ENCODE data around the gene PEX1. TPM values are rescaled to one million over a fixed set of nuclear protein-coding genes. Genes with fewer than 3 reads are reported as not detected.

PEX1 gene
- total and polyA plus RNA-seq, 9 of the 15 experiments (the other 6 are each of a cell fraction or from before 2014, with no cell fraction given): 9.4 to 32.2 (median 19.9) TPM

DNA sequence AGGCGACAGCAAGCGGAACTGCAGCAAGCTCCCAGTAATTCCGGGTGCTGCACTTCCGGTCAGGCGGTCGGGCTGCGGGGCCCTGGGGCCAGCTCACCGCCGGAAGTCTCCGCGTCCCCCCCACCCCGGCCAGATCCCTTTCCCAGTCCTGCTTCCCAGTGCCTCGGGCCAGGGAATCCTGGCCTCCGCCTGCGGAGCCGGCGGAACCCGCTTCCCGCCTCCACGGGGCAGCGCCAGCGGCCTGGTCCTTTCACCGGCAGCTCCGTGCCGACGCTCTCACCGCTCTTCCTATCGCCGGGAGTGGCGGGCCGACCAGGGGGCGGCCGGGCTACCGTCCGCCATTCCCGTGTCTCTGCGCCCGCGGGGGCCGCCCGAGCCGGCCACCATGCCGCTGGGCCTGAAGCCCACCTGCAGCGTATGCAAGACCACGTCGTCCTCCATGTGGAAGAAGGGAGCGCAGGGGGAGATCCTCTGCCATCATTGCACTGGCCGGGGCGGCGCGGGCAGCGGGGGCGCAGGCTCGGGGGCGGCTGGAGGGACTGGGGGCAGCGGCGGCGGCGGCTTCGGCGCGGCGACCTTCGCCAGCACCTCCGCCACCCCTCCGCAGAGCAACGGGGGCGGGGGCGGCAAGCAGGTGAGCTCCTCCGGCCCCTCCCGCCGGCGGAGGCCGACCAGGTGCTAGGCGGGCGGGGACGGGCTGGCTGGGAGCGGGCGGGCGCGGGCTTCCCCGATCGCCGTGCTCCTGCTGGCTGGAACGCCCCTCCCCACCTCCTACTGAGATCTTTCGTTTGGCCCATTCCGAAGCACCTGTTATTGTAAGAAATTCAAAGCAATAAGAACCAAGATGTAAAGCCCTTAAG lies 80.7 kb downstream of the PEX1 start, which contains the start of gene GATAD1 (continued):
- TF ChIP-seq CBX8 (IDR thresholded peaks at IDR 0.05; ENCODE audit: borderline replicate concordance, extremely low read depth, low read depth, low read length, poor library complexity, severe bottlenecking): no peak
- TF ChIP-seq ELF2 (CRISPR knock-in tag; IDR thresholded peaks at IDR 0.05): peak; percentile 81
- 0 out of 2 replicates have a peak, but pooled peaks have one; percentile 20 for TF ChIP-seq ZNF75A (CRISPR knock-in tag; IDR thresholded peaks at IDR 0.05)
- no peak for TF ChIP-seq CAMTA2 (CRISPR knock-in tag; conservative IDR thresholded peaks at IDR 0.05)
- no peak for TF ChIP-seq ZNF699 (CRISPR knock-in tag; IDR thresholded peaks at IDR 0.05; ENCODE audit: insufficient replicate concordance)
- TF ChIP-seq, protein P1, sequence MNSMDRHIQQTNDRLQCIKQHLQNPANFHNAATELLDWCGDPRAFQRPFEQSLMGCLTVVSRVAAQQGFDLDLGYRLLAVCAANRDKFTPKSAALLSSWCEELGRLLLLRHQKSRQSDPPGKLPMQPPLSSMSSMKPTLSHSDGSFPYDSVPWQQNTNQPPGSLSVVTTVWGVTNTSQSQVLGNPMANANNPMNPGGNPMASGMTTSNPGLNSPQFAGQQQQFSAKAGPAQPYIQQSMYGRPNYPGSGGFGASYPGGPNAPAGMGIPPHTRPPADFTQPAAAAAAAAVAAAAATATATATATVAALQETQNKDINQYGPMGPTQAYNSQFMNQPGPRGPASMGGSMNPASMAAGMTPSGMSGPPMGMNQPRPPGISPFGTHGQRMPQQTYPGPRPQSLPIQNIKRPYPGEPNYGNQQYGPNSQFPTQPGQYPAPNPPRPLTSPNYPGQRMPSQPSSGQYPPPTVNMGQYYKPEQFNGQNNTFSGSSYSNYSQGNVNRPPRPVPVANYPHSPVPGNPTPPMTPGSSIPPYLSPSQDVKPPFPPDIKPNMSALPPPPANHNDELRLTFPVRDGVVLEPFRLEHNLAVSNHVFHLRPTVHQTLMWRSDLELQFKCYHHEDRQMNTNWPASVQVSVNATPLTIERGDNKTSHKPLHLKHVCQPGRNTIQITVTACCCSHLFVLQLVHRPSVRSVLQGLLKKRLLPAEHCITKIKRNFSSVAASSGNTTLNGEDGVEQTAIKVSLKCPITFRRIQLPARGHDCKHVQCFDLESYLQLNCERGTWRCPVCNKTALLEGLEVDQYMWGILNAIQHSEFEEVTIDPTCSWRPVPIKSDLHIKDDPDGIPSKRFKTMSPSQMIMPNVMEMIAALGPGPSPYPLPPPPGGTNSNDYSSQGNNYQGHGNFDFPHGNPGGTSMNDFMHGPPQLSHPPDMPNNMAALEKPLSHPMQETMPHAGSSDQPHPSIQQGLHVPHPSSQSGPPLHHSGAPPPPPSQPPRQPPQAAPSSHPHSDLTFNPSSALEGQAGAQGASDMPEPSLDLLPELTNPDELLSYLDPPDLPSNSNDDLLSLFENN (IDR thresholded peaks at IDR 0.05; ENCODE audit: low read depth in 2 of 2, low read length in 2 of 2): peak in 1 of 2 experiments; percentile 70; a peak in 1 of 4 replicates
- no peak for TF ChIP-seq ZNF239 (CRISPR knock-in tag; IDR thresholded peaks at IDR 0.05)
- no peak for TF ChIP-seq ZNF561 (CRISPR knock-in tag; conservative IDR thresholded peaks at IDR 0.05)
- no peak for TF ChIP-seq POLR3A (IDR thresholded peaks at IDR 0.05; ENCODE audit: borderline replicate concordance, extremely low read depth, insufficient read depth, insufficient read length)
- peak in 1 of 2 experiments; percentile 81; a peak in 2 of 4 replicates for TF ChIP-seq TEAD1 (CRISPR knock-in tag; IDR thresholded peaks at IDR 0.05)
- no peak for TF ChIP-seq FOXJ3 (CRISPR knock-in tag; IDR thresholded peaks at IDR 0.05)
- TF ChIP-seq TEAD4 (IDR thresholded peaks at IDR 0.05; ENCODE audit: low read length): peak; percentile 31; the same call in 1 of the 2 replicates
- 0 out of 2 replicates have a peak, but pooled peaks have one; percentile 32 for TF ChIP-seq TEAD4 (CRISPR knock-in tag; IDR thresholded peaks at IDR 0.05; ENCODE audit: borderline replicate concordance)
- peak; percentile 57; the same call in 1 of the 2 replicates for TF ChIP-seq HMG20B (CRISPR knock-in tag; IDR thresholded peaks at IDR 0.05)
- no peak for TF ChIP-seq PTBP1 (IDR thresholded peaks at IDR 0.05; ENCODE audit: low read depth, low read length)
- TF ChIP-seq ETV1 (tag; conservative IDR thresholded peaks at IDR 0.05; ENCODE audit: low read depth): peak; percentile 97
- TF ChIP-seq RBFOX2 (IDR thresholded peaks at IDR 0.05; ENCODE audit: low read depth, low read length): peak; percentile 97
- peak; percentile 75; the same call in 1 of the 2 replicates for TF ChIP-seq SPI1 (IDR thresholded peaks at IDR 0.05; ENCODE audit: borderline replicate concordance, low read depth, low read length)
- TF ChIP-seq, protein P2, sequence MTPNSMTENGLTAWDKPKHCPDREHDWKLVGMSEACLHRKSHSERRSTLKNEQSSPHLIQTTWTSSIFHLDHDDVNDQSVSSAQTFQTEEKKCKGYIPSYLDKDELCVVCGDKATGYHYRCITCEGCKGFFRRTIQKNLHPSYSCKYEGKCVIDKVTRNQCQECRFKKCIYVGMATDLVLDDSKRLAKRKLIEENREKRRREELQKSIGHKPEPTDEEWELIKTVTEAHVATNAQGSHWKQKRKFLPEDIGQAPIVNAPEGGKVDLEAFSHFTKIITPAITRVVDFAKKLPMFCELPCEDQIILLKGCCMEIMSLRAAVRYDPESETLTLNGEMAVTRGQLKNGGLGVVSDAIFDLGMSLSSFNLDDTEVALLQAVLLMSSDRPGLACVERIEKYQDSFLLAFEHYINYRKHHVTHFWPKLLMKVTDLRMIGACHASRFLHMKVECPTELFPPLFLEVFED (CRISPR knock-in tag; conservative IDR thresholded peaks at IDR 0.05): no peak; the same call in 1 of the 2 replicates
- peak; percentile 81; the same call in 1 of the 2 replicates for TF ChIP-seq NCOA1 (IDR thresholded peaks at IDR 0.05; ENCODE audit: low read depth)
- no peak for TF ChIP-seq SNRNP70 (optimal IDR thresholded peaks at IDR 0.05; ENCODE audit: low read depth, low read length)
- TF ChIP-seq ZNF830 (CRISPR knock-in tag; IDR thresholded peaks at IDR 0.05): no peak
- peak; percentile 79 for TF ChIP-seq PHF20 (IDR thresholded peaks at IDR 0.05; ENCODE audit: partially characterized antibody)
- TF ChIP-seq HMG20A (CRISPR knock-in tag; conservative IDR thresholded peaks at IDR 0.05): no peak

Data from K562 (cell line).